HTERT RPE-1 (cell line): ENCODE results near the gene ZBP1.

Experiments
- in situ Hi-C: fragments of 300-500 bp; cut with MboI; formaldehyde crosslinking; loops from 4 replicates; pipeline ENCODE4 v1.14.3; 2020; ENCODE audit warnings: low sequenced_read_pairs

ZBP1 gene

DNA sequence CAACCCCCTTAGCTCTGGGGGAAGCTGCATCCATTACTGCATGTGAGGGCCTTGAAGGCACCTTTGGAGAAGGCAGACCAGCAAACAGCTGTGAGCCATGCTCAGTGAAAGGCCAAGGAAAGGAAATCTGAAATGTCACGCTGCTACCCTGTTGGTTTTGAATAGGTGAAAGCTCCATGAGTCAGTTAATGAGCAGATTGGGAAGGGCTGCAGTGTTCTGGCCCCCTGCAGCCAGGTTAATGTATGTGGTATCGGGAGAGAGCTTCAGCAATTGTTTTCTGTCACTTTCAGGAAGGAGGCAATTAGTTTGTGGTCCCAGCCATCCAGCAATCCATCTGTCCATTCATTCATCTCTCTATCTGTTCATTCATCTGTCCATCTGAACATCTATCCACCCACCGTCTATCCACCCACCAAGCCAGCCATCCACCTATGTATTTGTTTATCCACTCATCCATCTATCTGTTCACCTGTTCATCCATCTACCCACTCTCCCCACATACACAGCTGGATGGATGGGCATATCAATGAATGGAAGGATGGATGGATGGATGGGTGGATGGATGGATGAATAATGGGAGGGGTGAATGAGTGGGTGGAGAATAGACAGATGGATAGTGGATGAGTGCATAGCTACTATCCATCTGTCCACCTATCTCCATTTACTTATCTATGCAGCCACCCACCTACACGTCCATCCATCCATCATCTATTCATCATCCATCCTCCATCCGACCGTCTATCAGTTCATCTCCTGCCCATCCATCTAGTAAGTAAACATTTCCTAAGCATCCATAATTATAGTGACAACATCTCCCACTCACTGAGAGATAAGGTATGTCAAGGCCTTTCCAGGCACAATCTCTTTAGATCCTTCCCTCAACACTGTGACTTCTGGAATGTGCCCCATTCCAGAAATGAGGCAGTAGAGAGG is 43.3 kb downstream of the ZBP1 start:
- in situ Hi-C loops: no loop called here

DNA sequence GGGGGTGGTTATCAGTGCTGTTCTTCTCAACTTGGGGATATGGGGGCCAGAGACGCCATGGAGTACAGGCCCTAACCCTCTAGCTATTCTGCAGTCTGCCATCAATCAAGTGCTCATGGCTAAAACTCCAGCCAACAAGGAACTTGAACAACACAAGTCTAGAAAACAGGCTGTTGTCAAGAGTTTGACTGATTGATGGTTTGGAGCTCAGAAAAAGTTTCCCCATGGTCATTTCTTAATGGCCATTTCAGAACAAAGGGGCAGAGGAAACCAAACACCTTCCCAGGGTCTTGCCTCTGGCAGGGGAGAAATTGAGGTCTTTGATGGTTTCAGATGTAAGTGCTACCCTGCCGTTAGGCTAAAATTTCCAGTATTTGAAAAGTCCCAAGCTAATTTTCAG is 44.2 kb downstream of the ZBP1 start:
- in situ Hi-C loops: no loop called here

DNA sequence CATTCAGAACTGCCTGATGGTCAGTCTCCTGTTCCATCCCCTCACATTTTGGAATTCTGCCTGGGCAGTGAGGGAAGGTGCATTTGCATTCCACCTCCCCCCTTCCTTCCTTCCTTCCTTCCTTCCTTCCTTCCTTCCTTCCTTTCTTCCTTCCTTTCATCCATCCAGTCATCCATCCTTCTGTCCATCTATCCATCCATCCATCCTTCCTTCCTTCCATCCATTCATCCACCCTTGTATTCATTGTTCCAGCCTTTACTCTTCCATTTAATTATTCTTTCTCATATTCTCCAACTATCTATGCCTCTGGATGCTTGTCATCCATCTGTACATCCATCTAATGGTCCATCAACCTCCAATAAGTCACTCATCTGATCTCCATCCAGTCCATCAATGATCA is 45.3 kb downstream of the ZBP1 start:
- in situ Hi-C loops: no loop called here

DNA sequence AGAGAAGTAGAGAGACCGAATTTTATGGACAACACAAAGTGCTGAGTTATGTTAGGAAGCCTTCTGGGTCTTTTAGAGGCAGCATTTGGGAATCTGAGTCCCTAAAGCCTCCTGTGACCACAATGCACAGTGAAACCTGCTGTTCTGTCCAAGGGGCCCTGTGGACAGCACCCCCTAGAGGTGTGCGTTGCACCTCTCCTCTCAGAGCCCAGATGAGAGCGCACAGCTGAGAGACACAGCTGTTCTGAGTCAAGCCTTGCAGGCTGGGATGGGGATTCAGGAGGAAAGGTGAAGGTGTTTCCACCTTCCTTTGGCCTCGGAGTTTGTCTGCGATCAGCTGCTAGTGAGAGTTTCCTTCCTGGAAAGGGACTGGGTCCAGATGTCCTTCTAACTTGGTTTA is 46.3 kb downstream of the ZBP1 start:
- in situ Hi-C loops: no loop called here

DNA sequence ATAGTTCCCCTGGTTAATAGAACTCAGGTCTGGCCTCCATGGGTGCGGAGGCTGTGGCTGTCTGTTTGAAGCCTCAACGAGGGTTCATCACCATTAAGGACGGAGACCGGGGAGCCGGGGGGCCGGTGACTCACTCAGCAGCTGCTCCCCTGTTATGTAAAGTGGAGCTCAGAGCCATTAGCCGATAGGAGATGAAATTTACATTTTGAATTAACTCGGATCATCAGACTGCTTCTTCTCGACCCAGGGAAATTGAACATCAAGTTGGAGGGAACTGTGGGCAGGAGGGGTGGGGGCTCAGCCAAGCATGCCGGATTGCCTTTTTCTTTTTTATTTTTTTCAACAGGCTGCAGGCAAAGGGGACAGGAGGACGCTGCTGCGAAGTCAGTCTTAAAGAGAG is 47.0 kb downstream of the ZBP1 start:
- in situ Hi-C loops: no loop called here

DNA sequence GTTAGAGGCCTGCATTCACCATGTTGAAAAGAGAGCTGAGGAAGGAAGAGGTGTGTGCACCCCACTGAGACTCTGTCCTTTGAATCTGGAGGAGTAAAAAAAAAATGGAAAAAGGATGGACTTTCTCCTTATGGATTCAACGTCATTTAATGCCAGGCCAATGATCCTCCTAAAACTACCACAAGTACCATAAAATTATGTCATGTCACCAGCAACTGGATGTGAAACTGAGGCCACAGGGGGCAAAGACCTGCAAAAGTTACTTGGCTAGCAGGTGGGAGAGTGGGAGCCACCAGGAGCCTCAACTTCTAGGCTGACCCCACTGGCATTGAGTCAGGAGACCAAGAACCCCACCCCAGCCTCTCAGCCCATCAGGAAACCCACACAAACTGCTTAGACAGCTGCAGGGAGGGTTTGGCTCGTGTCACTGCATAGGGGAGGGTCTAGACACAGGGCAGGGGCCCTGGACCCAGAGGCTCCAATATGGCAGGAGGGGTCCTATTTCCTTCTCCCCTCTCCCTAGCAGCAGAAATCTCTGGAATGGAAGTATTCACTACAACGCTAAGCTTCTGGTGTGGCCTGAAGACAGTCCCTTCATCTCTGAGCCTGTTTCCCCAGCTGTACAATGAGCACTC is 48.3 kb downstream of the ZBP1 start:
- in situ Hi-C loops: no loop called here

DNA sequence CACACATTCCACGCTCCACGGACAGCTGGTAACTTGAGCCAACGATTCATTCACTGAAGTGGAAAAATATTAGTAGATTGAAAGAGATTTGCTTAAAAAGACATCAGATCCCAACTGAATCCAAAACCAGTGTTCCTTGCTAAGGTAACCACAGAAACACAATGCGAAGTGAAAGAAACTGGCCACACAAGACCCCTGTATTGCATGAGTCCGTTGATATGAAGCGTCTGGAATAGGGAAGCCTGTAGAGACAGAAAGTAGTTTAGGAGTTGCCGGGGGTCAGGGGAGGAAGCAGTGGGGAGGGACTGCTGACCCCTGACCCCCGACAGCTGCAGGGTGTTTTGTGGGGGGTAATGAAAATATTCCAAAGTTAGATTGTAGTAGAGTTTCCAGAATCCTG is 49.3 kb downstream of the ZBP1 start:
- in situ Hi-C loops: no loop called here

DNA sequence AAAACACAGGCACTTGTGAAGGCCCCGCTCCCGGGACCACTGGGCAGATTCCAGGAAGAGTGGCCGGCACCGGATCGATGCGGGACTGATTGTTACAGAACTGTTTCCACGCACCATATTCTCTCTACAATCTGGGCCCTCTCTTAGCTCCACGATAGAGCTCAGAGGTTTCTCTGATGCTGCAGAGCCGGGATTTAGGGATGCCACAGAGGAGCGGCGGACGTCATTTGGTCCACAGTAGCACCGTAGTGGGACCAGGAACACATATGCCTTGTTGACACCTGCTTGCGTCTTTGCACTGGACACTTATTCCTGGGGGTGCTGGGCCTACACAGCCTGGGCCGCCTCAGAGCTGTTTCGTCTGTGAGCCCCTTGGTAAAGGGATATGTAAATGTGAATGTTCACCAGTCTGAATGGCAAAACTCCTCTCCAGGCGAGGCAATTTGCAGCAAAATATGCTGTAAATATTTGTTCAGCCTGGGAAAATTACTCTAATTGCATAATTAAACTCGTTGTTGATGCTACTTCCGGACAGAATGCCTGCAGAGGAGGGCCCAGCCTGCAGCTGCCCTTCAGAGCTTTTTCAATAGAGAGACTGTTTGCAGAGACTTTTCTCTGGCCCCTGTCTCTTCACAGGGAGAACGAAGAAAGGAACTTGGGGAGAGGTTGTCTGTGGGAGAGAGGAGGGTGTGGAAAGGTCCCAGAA is 49.9 kb downstream of the ZBP1 start:
- in situ Hi-C loops: no loop called here

DNA sequence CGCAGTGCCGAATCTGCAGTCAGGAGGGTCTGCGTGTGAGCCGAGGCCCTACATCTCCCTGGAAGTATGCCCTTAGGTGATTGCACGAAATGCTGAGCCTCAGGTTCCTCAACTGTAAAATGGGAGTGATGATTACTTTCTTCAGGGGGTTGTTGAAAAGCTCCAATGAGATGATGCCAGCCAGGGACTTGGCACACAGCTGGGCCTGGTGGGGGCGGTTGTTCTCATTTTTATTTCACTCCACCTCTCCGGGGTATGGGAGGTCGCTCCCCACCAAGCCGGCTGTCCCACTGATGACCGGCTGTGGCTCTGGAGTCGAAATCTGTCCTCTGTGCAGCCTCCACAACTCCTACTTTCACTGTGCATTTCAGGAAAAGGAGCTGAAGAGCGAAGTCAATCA is 51.3 kb downstream of the ZBP1 start:
- in situ Hi-C loops: no loop called here

DNA sequence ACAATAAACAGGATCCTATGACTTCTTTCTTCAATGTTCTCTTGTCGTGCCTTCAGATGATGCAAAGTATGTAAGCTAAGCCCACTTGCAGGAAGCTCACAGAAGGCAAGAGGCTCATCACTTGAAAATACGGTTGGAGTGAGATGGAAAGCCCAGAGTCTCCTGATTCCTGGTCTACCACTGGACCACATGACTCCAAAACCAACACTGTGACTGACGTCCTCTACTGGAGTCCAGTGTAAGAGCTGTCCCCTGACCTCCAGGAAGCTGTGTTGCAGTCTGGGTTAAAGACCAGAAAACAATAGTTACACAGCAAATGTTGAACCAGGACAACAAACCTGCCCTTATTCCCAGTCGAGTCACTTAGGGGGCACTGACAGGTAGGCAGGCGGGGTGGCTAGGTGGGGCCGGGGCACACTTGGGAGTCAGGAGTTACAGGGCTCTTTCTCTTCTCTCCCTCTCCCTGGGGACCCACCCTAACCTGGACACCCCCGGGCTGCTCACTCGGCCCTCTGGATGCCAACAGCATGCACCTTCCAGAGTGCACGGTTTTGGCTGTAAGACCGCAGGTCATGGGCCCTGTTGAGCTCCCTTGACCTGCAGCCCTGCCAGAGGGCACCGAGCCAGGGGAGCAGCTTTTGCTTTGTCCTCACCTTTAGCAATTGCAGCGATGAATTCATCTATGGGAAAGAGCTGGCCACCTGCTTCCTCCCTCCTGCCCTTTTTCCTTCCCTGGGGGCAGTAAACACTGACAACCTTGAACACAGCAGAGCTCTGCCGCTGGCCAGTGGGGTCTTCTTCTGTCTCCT is 51.9 kb downstream of the ZBP1 start:
- in situ Hi-C loops: no loop called here

DNA sequence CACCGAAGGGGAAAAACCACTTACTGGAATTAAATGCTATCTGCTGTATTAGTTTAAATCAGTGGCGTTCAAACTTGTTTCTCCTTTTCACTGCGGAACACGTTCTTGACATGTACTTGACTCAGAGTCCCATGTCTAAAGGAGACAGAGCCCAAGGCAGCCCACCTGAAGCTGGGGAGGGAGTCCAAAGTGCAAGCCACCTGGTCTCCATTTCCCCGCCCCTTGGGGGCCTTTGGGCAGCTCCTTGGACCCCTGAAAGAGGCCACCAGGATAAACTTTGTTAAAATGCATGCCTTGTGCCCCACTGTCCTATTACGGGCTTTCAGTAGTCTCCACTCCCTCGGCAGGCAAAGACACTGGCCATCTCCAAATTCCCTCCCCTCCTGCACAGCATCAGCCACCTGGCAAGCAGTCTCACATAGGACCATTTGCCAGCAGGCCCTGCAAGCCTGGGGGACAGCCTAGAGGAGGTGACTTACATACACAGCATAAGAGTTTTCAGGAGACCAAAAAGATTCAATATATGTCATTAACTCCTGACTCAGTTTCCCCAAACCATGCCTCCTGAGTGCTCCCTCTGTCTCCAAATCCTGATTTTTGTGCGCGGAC is 52.7 kb downstream of the ZBP1 start:
- in situ Hi-C loops: no loop called here

DNA sequence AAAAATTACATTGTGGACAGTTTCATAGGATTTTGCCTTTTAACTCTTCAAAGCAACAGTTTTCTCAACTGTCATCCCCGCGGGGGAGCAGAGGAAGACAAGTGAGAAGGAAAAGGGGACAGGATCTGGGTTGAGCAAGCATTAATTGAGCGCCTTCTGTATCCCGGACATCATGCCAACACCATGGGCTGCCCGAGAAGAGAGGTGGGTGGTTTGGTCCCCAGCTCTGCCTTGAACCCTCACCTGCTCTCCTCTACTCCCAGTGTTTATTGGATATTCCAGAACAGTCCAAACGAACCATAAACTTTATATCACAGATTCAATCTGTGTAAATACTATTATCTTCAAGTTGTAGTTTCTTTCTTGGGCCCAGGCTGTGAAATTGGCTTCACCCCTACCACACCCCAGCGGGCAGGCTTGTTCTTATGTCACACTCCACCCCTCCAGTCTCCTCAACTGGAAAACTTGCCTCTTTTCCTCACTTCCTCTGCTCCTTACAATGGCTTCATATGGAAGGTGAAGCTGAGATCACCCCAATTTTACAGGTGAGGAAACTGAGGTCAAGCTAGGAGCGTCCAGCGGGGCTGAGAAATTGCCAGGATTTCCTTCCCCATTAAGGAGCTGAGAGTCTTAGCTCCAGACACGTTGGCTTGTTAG is 53.3 kb downstream of the ZBP1 start:
- in situ Hi-C loops: no loop called here

DNA sequence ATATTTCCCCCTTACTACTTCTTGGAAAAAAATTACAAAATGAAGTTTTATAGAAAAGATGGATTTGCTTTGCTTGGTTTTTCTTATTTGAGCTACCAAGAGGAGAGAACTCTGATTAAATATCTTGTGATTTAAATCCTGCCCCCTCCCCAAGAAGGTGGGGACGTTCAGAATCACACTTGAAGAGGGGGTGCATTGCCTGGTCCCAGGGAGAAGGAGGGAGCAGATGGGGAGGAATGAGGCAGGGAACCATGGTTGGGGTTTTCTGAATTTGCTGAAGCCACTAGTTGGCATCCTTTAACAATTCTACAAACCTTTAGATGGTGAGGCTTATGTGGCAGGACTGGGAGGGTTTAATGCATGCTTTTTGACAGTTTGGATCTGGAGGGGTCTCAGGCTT is 53.8 kb downstream of the ZBP1 start:
- in situ Hi-C loops: no loop called here

DNA sequence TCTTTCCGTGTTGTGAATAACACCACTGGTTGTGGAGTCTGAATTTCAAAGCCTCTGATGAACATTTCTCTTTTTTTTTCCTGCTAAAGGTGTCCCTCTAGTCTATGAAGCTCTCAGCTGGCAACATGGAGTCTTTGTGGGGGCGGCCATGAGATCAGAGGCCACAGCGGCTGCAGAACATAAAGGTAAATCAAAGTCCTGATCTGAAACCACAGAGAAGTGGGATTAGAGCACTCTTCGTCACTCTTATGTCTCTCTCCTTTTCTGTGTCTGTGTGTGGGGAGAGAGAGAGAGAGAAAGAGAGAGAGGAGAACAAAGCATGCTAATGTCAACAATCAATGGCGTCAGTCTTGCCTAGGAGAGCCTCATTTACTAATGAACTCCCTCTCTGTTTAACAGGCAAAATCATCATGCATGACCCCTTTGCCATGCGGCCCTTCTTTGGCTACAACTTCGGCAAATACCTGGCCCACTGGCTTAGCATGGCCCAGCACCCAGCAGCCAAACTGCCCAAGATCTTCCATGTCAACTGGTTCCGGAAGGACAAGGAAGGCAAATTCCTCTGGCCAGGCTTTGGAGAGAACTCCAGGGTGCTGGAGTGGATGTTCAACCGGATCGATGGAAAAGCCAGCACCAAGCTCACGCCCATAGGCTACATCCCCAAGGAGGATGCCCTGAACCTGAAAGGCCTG is 55.1 kb downstream of the ZBP1 start:
- in situ Hi-C loops: no loop called here

DNA sequence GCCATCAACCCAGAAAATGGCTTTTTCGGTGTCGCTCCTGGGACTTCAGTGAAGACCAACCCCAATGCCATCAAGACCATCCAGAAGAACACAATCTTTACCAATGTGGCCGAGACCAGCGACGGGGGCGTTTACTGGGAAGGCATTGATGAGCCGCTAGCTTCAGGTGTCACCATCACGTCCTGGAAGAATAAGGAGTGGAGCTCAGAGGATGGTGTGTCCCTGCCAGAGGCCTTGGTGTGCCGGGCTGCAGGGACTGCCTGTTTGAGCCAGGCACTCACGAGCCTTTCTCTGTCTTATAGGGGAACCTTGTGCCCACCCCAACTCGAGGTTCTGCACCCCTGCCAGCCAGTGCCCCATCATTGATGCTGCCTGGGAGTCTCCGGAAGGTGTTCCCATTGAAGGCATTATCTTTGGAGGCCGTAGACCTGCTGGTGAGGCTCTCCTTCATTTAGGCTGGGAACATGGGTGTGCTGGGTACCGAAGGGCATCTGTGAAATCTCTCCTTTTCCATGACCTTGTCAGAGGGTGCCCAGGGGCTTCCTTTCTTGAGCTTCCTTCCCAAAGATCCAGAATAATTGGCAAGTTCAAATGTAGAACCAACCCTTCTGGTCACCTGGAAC is 55.9 kb downstream of the ZBP1 start:
- in situ Hi-C loops: no loop called here

DNA sequence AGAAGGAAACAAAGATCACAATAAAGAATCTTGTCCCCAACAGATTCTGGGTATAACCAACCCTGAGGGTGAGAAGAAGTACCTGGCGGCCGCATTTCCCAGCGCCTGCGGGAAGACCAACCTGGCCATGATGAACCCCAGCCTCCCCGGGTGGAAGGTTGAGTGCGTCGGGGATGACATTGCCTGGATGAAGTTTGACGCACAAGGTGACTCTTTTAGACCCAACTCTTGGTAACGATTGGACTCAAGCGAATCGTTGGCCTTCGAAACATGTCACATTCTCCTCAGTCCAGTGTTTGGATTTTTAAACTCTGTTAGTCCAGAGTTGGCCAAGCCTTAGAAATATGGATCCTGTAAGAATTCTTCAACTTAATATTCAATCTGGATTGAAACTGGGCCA is 56.7 kb downstream of the ZBP1 start:
- in situ Hi-C loops: no loop called here

DNA sequence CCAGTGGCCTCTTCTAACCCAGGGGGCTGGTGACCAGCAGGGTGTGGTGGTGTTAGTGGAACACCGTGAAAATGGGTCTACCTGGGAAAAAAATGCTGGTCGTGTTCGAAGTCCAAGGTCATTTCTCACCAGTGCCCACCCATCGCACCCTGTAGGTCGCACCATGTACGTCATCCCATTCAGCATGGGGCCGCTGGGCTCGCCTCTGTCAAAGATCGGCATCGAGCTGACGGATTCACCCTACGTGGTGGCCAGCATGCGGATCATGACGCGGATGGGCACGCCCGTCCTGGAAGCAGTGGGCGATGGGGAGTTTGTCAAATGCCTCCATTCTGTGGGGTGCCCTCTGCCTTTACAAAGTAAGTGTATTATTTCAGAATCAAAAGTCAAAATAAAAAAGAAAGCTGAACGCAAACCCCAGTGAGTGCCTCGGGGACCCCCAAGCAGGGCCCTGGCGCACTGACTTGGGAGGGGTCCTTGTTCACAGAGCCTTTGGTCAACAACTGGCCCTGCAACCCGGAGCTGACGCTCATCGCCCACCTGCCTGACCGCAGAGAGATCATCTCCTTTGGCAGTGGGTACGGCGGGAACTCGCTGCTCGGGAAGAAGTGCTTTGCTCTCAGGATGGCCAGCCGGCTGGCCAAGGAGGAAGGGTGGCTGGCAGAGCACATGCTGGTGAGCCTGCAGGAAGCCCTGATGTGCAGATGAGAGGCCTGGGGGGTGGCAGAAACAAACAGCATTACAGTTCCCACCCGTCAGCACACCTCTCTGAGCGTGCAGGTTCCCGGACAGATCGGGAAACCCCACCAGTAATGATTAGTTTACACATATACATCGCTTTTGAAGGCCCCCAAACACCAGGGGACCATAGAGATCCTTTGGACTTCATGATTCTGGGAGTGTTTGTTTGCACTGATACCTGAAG is 57.4 kb downstream of the ZBP1 start:
- in situ Hi-C loops: no loop called here
